NCI-H2171 treated with DMSO at 0.1 percent for 48 hours (cell line): ENCODE measurements around the gene ANKRD29.
A peak's percentile ranks its signal among the peaks of the same experiment; 100 is the strongest.

ENCODE experiments used
- DNase-seq: peaks from one replicate; lab custom pipeline; 2025; lab: John Stamatoyannopoulos, UW

ANKRD29 gene

DNA sequence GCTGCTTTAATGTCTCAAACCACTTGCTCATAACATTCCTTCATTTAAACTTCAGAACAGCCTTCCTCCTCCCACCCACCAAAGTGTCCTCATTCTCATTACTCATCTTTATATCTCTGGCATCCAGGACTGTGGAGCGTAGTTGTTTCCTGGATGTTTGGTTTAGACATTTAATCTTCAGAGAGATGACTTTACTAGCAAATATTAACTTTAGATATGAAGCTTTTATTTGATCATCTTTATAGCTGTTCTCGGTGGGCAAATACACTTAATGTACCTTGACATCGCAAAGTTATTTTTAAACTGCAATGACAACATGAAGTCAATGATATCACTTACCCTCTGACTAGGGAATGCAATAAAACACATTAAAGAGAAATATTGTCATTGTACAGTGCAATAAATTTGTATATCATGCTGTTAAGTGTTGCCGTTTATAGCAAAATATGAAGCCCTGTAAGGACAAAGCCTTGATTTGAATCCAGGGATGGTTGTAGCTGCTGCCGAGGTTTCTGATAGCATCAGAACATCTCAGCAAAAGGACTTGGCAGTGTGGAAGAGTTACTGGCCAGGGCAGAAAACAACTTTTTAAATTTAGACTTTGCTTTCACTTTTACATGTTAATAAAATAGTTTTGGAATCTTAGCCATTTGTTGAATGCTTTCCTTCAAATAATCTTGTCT, 21.9 kb upstream of the ANKRD29 start:
- no peak for DNase-seq

DNA sequence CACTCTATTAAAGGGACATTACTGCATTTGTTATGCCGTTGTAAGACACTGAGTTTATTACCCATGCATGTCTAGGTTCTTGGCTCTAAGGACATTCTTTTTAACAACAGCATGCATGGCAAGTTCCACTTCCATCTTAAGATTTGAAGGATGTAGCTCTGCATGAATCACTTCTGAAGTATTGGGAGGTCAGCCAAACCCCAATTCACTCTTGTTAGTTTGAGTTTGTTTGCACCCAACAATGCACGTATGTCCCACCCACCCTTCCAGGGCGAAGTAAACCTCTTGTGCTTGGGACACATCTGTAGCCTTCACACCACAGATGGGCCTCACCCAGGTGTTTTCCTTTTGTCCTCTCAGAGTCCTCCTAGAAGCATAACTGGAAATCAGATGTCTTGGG, 21.0 kb upstream of the ANKRD29 start:
- no peak for DNase-seq

DNA sequence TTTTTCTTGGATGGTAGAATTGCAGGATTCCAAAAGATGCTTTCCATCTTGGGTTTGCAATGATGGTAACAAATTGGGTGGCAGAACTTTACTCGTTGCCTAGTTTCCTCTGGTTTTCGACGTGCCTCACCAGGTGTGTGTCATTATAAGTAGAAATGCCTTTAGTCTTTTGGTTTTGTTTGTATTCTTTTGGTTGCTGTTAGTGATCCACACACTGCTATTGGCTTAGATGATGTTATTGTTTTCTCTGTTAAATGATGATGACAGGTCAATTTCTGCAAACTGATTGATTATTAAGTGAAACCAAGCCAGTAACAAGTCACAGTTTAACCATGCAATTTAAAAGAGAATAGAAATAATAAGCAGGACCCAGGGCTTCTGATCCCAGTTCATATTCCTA, 20.4 kb upstream of the ANKRD29 start:
- no peak for DNase-seq

DNA sequence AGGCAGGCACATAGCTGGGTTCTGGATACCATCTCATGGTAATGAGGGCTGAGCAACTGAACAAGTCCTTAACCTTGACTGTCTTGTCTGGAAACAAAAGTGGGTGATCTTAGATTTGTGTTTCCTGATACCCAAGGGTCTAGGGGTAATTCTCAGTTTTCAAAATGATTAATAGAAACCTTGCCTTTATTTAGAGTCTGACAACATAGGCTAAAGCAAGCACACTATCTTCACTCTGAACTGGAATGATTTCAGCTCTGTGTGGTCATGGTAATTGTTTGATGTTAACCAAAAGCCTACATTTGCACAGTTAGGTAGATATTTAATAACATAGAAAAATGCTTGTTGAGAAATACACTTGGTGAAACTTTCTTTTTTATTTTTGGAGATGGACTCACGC, 19.8 kb upstream of the ANKRD29 start:
- no peak for DNase-seq

DNA sequence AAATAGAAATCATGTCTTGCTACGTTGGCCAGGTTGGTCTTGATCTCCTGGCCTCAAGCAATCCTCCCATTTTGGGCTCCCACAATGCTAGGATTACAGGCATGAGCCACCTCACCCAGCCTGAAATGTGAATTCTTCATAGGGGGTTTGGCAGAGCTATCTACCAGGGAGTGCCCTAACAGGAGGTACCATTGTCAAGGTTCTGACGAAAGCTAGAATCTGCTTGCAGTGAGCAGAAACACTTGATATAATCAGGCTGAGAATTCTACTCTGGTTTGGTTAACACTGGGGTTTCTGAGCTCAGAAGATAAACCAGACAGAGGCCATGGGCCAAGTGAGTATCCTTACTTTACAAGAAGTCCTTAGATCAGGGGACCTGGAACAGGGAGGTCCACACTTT, 19.3 kb upstream of the ANKRD29 start:
- DNase-seq = no peak

DNA sequence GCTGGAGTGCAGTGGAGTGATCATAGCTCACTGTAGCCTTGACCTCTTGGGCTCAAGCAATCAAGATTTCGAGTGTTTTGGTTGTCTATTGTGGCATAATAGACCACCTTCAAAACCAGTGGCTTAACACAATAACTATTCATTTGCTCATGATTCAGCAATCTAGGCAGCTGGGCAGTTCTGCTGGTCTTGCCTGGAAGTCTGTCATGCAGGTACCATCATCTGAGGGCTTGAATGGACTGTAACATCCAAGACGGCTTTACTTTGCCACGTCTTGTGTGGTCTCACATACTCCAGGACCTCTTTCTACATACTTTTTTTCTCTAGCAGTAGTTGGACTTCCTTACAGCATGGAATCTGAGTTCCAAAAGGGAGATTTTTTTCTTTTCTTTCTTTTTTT, 13.2 kb upstream of the ANKRD29 start:
- no peak for DNase-seq

DNA sequence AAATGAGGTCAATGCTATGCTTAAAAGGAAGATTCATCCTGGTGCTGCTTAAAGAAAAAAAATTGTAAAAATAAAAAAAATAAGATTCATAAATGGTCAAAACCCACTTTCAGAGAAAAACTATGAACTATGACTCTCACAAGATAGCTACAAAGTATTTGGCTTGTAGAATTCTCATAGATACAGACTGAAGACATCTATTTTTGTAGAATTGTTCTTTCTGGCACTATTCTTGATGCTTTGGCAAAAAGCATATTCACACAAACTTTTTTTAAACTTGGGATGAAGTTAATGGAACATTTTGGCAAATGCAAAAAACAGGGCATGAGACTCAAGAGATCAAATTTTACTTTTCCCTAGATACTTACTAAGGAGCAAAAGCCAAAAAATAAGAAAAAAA, 12.5 kb upstream of the ANKRD29 start:
- DNase-seq = no peak

DNA sequence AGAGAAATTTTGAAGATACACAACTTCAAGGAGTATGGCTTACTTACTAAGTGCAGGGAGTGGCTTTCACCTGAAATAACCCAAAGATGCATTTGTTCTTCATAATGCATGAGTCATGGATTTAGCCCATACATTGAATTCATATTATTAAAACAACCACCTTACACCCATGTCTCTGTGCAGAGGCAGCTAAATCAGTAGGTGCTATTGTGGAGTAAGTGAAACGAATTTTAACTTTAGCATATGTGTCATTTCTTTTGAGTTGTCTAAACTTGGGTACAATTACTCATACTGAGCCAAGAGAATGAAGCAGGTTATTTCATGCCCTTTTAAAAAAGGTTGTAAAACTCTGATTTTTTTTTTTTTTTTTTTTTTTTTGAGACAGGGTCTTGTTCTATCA, 11.0 kb upstream of the ANKRD29 start:
- DNase-seq = no peak

DNA sequence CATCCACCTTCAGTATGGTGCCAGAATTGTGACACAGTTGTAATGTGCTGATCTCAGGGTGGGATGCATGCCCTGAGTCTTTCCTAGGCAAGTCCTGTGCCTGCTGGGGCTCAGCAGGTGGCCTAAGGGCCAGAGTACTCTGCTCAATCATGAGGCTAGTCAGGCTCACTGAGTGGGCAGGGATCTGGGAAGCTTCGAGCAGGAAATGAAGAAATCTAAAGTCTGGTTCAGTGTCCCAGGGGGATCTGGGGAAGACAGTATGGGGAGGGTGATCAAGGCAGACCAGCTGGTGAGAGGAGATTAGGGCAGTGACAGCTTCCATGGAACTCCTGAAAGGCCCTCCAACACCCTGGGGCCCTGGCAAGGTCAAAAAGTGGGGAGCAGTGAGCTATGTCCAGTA, 8.9 kb upstream of the ANKRD29 start:
- DNase-seq = no peak

DNA sequence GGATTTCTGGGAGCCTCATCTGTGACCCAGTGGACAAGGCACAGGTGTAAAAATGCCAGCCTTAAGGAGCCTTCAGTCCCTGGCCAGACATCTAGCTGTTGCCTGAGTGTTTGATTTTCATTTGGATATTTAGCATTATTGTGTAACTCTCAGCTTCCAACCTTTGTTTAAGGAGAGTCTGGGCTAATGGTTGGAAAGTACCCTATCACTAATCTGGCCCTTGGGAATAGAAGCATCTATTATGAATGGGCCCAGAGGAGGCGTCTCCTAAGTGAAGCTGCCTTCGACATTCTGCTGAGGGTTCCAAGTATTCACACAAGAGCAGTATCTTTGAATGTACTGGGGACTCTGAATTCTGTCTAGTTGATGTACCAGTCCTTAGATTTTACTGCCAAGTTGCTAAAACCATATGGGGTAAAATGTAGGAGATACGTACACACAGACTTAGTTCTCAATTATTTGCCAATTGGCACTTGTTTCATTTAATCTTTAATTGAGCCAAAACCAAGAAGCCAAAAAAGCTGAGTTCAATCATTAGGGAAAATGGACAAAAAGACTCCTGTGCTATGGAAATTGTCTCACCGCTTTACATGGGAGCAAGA, 7.2 kb upstream of the ANKRD29 start:
- no peak for DNase-seq

DNA sequence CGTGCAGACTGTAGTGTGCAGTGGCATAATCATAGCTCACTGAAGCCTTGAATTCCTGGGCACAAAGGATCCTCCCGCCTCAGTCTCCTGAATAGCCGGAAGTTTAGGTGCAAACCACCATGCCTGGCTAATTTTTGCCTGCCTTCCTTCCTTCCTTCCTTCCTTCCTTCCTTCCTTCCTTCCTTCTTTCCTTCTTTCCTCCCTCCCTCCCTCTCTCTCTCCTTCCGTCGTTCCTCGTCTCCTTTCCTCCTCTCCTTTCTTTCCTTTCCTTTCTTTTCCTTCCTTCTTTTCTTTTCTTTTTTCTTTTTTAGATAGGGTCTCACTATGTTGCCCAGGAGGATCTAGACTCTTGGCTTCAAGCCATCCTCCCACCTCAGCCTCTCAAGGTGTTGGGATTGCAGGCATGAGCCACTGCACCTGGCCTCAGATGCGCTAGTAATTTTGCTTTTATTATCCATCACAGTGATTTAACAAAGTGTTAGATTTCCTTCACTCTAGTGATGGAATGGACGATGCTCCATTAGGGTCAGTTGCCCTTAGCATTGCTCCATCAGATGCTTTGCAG, 6.6 kb upstream of the ANKRD29 start:
- no peak for DNase-seq

DNA sequence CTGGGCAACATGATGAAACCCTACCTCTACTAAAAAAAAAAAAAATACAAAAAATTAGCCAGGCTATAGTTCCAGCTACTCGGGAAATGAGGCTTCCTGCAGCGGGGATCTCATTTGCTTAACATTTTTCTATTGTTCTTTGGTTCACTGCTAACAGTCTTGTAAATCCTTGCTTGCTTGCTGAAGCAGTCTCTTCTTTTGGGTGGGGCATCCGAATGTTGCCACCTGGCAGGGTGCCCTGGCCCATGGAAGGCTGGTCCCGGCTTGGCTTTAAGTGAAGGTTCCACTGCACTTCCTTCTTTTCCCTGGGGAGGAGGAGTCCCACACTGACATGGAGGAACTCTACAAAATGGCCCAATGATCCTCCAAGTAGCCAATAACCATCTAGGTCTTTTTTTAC, 6.0 kb upstream of the ANKRD29 start:
- peak; percentile 35 for DNase-seq

DNA sequence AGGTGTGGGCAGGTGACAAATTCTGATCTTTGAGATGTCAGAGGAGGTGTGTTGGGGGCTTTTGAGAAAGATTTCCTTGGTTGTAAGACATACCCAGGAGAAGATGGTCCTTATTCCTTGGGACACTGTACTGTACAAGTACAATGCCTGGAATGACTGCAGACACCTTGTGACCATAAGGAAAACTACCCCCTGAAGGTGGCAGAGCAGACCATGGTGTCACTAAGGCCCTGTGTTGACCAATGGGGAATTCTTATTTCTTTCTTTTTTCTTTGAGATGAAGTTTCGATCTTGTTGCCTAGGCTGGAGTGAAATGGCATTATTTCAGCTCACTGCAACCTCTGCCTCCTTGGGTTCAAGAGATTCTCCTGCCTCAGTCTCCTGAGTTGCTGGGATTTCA, 4.4 kb upstream of the ANKRD29 start:
- no peak for DNase-seq

DNA sequence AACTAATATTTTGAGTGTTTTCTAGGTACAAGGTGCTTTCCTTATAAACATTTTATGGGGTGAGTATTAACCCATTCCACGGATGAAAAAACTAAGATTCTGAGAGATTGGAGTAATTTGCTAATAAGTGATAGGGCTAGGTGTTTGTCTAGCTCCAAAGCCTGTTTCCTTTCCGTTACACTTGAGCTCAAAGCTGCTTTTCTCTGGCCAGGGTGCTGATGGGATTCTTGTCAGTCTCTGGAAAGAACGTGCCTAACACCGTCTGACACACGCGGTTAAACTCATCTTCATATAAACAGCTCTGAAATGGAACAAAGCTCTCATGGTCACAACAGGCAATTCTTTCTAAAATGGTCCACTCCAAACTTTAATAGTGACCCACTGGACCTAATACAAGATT, 2.0 kb upstream of the ANKRD29 start:
- DNase-seq = no peak

DNA sequence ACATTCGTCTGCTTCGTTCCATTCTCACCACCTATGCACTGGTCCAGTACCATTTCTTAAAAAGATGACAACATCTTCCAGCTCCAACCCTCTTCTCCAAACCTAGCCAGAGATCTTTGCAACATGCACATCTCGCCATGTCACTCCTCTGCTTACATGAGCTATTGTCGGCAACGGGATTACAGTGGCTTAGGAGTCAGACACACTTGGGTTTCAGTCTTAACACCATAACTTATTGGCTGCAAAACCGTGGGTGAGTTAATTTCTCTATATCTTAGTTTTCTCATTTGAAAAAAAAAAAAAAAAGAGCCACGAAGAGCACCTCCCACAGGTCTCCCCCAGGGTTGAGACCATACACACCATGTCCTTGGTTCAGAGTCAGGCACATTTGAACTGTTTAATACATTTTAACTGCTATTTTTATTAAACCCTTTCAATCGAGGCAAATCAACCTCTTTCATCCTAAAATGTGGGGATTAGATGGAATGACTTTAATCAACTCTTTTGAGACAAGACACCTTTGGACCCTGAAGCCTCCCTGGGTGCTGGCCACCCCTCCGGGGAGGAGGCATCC, 889 bp downstream of the ANKRD29 start:
- DNase-seq = no peak

DNA sequence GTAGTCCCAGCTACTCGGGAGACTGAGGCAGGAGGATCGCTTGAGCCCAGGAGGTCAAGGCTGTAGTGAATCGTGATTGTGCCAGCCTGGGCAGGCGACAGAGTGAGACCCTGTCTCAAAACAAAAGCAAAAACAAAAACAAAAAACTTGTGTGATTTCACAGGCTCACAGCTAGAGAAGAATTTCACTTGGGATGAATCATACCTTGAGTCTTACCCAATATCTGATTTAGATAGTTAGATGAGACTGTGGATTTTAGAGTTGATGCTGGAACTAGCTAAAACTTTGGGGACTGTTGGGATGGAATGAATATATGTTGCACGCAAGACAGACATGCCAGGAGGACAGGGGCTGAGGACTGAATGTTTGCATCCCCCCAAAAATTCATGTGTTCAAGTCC, 4.4 kb downstream of the ANKRD29 start:
- no peak for DNase-seq

DNA sequence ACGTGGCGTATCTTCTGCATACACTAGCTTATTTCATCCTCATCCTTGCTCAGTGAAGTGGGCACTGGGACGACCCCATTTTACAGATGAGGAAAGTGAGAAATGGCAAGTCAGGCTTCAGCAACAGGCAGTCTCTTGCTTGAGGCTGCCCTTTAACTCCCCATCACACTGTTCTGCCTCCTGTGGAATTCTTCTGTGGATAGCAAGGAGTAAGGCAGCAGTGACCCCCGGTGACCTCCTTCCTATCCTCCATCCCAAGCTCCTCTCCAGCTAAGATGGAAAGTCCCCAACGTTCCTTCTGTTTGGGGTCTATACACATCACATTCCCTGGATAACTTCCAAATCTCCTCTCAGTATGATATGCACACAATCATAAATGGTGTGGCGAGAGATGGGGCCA, 10.5 kb downstream of the ANKRD29 start:
- no peak for DNase-seq

DNA sequence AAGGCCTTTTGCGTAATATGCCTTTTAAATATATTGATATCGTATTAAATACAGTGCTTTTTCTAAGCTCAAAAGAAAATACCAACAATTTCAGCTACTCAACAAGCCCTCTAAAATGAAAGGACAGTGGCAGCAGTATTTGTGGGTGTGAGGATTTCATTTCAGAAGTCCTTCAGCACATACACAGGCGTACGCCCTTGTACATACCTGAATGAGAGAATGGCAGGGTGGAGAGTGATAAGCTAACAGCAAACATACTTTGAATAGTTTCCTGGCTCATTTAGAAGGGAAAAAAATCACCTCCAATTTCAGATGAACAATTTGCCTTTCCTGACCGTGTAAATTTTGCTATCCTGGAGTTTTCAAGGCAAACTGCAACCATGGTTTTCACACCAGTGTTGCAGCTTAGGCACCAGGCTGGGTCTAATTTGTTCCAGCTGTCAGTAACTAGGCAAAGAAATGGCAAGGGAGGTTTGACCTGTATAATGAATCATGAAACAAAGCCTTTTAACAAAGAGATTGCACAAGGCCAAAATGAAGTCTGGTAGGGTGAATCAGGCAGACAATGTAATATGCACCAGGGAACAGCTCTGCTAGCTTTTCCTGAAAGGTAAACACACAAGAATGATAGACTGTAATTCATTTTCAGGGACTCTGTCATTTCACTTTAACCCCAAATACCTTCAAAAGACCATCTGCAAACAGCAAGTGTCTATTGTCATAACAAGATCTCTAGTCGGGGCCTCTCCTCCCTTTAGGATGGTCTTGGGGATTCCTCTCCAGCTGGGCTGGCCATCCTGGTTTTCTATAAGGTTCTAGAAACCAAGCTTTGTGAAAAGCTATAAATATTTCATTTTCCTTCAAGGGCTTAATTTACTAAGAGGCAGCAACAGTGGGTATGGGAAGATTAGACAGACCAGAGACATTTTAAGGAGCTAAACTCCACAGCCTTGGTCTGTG, 11.5 kb downstream of the ANKRD29 start:
- no peak for DNase-seq

DNA sequence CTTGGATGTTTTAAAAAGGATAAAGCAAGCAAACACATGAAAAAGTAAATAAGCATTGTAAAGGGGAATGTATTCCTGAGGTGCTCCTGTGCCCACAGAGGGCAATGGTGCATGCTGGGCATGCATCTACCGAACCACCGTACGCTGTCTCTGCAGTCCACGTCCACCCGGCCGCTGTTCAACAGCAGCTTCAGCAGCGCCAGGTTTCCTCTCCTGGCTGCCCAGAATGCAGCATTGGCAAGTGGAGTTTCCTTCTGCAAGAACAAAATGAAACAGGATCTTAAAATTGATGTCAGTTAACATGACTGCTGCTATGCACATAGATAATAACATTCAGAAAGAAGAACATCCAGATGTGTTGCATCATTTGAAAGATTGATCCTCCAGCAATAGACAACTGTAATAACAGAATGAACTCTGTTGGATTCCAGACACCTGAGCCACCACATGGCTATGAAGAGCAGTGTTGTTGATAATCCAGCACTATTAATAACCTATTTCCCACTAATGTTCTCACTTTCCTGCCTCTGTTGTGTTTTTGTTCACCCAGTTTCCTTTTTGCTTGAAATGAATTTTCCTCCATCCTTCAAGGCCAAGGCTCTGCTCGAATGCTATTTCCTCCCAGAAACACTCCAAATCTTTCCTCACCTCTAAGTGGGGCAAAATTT, 13.6 kb downstream of the ANKRD29 start:
- no peak for DNase-seq

DNA sequence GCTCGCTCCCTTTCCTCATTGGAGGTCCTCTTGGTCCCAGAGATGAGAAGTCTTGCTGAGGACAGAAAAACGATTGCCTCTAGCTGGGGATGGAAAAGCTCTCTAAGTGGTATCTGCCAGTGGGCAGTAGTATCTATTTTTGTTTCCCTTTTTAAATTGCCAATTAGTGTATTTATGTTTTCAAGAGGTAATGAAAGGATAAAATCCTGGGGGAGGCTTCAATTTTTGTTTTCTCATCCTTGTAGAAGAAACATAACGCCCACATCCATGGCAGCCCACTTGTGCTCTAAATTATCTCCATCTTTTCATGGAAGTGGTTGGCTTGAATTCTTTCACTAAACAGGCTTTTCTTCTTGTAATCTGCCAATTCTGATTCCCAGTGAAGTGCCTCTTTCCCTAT, 14.3 kb downstream of the ANKRD29 start:
- DNase-seq = no peak

DNA sequence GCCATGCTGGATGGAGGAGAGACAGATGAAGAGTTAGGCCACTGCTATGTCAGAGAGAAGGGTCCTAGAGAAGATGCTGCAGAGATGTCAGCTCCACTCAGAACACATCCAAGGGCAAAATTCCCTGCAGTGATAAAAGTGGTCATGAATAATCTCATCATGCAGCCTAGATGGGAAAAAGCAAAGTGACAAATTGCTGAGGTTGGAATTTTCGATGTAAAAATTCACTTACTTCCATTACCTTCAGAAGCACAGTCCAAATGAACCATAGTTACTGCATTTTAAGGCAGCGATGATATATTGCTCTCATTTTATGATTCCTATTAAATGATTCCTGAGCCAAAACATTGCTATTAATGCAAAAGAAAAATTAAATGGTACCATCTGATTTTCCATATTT, 16.4 kb downstream of the ANKRD29 start:
- DNase-seq = no peak
